ENCODE results near the gene PLAGL2.

DNA sequence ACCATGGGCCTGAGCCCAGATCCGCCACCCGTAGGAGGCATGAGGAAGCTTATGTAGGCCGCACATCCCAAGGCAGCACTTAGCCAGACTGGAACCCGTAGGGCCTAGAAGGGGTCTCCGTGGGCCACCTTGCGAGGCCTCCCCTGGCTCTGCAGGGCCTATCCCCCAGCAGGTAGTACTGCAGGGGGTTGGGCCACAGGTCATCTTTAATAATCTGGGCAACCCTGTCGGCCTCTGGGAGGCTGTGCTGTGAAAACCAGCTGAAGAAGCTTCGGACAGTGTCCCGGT, 18.5 kb downstream of the PLAGL2 start:
- TF ChIP-seq TCF7L2 (IDR thresholded peaks at IDR 0.05; ENCODE audit: low read depth, low read length), result no peak
- TF ChIP-seq, protein P1, sequence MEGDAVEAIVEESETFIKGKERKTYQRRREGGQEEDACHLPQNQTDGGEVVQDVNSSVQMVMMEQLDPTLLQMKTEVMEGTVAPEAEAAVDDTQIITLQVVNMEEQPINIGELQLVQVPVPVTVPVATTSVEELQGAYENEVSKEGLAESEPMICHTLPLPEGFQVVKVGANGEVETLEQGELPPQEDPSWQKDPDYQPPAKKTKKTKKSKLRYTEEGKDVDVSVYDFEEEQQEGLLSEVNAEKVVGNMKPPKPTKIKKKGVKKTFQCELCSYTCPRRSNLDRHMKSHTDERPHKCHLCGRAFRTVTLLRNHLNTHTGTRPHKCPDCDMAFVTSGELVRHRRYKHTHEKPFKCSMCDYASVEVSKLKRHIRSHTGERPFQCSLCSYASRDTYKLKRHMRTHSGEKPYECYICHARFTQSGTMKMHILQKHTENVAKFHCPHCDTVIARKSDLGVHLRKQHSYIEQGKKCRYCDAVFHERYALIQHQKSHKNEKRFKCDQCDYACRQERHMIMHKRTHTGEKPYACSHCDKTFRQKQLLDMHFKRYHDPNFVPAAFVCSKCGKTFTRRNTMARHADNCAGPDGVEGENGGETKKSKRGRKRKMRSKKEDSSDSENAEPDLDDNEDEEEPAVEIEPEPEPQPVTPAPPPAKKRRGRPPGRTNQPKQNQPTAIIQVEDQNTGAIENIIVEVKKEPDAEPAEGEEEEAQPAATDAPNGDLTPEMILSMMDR (IDR thresholded peaks at IDR 0.05), result no peak
- TF ChIP-seq, protein P2, sequence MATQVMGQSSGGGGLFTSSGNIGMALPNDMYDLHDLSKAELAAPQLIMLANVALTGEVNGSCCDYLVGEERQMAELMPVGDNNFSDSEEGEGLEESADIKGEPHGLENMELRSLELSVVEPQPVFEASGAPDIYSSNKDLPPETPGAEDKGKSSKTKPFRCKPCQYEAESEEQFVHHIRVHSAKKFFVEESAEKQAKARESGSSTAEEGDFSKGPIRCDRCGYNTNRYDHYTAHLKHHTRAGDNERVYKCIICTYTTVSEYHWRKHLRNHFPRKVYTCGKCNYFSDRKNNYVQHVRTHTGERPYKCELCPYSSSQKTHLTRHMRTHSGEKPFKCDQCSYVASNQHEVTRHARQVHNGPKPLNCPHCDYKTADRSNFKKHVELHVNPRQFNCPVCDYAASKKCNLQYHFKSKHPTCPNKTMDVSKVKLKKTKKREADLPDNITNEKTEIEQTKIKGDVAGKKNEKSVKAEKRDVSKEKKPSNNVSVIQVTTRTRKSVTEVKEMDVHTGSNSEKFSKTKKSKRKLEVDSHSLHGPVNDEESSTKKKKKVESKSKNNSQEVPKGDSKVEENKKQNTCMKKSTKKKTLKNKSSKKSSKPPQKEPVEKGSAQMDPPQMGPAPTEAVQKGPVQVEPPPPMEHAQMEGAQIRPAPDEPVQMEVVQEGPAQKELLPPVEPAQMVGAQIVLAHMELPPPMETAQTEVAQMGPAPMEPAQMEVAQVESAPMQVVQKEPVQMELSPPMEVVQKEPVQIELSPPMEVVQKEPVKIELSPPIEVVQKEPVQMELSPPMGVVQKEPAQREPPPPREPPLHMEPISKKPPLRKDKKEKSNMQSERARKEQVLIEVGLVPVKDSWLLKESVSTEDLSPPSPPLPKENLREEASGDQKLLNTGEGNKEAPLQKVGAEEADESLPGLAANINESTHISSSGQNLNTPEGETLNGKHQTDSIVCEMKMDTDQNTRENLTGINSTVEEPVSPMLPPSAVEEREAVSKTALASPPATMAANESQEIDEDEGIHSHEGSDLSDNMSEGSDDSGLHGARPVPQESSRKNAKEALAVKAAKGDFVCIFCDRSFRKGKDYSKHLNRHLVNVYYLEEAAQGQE (IDR thresholded peaks at IDR 0.05; ENCODE audit: insufficient read depth in 1 of 2, low read depth in 2 of 2, low read length in 1 of 2), result no peak
- no peak for TF ChIP-seq POLR2AphosphoS5 (IDR thresholded peaks at IDR 0.05; ENCODE audit: low read depth, low read length)
- no peak for TF ChIP-seq SIN3A (IDR thresholded peaks at IDR 0.05; ENCODE audit: borderline replicate concordance, insufficient read depth, low read depth, low read length)

All from Panc1 (cell line).